GM21619 (cell line): ENCODE results near the gene ASB7.
"Not testable (repeated sequence)": the region's sequence is repeated elsewhere in the genome, so short reads cannot be mapped to it uniquely, and the experiment has no call there.

ENCODE experiments used
- ATAC-seq: cut with Tn5 transposase; IDR thresholded peaks from one replicate; pipeline ENCODE4 v1.9.1; 2021; ENCODE audit not compliant: unreplicated experiment

Gene ASB7

DNA sequence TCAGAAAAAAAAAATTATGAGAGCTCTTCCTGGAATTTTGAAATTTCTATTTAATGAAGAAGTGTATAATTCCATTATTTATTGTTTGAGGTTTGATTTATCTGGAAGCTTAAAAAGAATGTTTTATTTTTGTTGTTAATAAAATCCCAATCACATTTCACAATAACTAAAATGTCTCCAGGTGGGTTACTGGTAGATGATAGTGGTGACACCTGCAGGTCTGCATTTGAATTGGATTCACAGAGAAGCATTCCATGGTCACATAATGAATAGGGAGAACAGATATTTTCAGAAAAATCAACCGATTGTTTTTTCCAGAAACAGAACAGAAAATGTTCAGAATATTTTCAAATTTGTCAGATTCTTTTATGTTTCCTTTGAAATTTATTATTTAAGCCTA is 48.3 kb downstream of the ASB7 start:
- ATAC-seq = no peak

DNA sequence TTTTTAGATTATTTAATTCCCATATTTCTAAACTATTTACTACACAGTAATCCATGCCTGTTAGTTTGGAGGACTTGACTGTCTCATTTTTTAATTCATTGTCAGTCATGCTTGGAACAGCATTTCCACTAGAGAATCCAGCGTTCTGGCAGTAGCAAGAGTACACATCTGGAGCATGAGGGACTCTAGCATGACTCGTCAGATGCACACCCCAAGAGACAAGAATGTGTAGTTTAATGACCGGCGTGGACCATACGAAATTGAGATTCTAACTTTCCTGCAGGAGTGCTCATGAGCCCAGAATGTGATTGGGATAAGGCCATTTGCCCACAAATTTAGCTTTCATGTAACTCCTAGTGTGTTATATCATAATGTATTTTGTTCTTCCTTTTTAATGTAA is 48.9 kb downstream of the ASB7 start:
- no peak for ATAC-seq

DNA sequence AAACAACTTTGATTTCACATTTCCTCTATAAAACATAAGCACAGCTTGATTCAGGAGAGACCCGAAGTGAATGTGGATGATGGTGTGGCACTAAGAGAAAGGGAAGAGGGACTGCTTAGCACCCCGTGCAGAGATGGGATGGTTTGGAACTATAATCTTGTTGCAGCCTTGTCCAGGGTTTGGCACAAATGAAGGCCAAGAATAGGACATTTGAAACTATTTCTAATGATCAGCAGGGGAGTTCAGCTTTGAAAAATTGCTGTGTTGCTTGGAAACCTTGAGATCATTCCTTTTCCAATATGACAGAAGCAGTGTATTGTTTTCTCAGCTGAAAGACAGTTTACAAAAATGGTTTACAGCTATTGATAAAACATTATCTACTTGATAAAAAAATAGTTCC is 49.7 kb downstream of the ASB7 start:
- ATAC-seq = no peak

DNA sequence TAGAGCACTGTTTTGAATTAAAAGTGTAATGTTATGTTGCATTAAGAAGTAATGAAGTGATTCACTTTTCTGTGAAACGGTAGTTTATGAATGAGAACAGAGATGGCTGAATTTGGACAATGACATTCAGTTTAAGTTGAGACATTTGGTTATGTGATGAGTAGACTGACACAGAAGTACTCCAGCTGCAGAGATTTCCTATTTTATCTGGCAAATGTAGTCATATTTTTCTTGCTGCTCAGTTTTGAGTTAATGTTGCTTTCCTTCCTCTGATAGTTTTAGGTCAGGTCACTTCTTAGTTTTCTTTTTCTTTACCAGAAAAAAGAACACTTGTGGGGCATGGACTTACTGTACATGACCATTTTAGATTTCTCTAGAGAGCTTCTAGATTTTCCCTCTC is 51.2 kb downstream of the ASB7 start:
- no peak for ATAC-seq

DNA sequence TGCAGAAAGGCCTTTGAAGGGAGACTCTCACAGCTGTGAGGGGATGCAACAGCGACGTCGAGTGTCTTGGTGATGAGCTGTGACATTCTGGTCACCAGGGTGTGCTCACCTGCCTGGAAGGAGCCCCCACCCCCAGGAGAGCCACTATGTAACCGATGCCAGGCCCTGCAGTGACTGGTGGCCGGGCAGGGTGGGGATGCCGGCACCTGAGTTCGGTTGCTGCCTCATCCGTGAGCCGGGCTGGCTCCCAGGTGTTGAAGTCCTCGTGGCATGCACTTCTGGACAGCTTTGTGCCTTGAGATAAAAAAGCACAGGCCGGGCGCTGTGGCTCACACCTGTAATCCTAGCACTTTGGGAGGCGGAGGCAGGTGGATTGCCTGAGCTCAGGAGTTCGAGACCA is 56.5 kb downstream of the ASB7 start:
- ATAC-seq = no peak

DNA sequence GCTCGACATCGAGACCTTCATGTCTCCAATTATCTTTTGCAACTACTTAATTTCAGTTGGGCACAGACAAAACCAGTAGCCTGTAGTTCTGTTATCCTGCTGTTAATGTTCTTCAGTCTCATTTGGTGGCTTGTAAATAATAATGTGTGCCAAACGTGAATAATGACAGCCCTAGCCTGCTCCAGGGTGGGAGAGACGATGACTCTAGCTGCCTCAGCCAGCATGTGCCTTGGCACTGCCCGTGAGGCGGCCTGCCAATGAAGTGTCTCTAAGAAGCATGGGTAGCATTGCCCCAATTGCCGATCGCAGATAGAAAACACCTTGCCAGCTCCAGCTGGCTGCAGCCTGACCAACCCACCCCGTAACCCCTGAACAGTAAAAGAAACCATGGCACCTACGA is 58.8 kb downstream of the ASB7 start:
- no peak for ATAC-seq

DNA sequence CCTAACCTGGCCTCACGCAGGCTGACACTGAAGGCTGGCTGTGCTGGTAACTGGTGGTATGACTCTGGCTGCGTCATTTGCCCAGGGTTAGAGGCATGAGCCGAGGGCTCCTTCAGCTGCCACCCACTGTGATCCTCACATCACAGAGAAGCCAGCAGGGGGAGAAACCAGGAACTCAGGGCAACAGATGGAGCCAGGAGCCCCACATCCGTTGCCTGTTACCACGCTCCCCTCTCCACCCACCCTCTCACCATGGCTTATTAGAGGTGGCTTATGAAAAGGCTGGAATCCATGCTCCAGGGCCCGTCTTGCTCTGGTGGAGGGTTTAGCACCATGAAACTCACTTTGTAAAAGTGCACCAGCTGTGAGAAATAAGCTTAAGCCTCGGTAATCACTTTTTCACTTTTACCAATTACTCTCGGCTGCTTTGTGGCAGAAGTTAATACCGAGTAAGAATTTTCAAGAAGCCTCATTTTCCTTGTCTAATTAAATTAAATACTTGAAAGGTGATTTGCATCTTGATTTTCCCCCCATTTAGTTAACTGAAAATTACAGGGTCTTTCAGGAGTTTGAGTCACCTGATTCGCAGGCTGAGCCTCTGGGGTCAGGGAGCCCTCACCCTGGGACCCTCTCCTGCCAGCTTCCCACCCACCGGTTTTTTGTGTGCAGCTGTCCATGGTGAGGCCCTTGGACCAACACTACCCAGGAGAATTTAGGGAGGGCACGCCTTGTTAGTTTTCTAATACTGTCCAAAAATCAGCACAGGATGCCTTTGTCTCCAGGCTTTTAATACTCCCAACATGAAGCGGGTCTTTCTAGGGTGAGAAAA is 60.9 kb downstream of the ASB7 start:
- ATAC-seq = no peak

DNA sequence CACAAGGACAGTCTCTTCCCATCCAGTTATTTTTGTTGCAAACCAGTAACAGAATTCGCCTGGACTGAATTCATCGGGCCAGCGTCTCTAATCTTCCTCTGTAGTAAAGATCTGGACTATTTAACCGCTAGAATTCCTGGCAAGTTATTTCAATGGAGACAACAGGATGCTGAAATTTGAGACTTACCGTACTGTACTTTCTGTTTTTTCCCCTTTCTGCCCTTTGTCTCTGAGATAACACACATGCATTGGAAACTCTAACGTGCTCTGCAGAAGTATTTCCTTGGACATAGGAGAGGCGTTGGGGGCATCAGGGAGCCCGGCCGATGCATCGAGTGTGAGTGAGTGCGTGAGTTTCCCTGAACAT is 61.5 kb downstream of the ASB7 start:
- no peak for ATAC-seq

DNA sequence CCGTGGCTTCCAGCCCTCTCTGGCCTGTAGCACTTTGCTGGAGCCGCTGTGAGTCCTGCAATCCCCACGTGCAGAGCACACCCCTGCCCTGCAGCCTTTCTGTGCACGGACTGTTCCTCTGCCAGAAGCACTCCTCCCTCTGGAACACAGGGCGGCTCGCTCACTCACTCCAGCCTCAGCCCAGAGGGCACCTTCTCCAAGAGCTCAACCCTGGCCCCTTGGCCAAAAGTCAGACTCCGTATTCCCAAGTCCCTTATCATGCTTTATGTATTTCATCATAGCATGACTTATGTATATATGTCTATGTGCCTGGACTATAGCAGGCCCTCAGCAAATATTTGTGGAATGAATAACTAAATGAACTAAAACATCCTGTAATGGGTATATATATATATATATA is 63.2 kb downstream of the ASB7 start:
- no peak for ATAC-seq

DNA sequence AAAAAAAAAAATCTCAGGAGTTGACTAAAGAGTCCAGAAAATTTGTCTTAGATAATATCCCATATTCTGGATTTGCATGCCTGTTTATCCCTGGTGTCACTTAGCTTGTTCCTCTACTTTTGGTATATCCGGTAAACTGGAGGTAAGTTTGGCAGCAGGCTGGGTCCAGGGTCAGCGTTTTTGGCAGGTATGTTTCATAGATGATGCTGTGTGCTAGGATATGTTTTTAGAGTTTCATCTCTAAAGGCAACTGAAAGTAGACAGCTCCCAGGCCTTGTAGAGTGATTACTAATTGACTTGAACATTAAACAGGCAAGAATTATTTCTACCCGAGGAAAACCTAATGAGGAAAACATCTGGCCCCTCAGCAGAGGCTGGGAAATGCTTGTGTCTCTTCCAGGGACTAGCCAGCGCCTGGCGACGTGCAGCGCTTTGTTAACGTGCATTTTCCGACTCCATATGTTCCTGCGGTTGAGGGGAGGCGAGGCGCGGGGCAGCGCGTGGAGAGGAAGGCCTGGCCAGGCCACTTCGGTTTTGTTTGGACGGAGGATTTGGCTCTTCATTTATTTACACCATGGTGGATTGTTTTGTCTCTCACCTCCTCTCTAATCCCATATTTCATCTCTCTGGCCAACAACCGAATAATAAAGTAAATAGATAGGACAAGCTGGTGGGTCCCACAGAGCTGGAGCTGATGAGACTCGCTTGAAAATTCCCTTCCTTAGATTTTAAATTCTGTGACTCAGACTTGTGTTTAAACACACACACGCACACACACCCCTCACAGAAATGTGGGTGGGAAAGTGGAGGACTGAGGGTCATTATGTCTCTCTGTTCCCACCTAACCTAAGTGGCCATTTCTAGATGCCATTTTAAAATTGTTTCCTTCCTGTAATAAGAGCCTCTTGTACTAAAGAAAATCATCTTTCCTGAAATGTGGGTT is 65.3 kb downstream of the ASB7 start:
- no peak for ATAC-seq

DNA sequence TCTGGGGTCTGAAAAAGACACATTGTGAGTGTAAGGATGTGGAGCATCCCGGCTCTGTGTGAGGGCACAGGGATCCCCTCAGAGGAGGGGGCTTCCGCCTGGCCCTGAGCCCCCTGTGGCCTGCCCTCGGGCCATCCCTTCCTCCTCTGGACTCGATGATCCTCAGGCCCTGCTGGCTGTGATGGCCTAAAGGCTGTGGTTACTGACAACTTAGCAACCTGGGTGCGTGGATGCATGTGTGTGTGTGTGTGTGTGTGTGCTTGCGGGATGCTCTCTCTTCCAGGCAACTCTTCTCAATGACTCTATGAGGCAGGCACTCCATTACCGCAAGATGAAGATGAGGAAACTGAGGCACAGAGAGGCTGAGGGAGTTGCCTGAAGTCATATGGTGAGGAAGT is 66.0 kb downstream of the ASB7 start:
- ATAC-seq = no peak

DNA sequence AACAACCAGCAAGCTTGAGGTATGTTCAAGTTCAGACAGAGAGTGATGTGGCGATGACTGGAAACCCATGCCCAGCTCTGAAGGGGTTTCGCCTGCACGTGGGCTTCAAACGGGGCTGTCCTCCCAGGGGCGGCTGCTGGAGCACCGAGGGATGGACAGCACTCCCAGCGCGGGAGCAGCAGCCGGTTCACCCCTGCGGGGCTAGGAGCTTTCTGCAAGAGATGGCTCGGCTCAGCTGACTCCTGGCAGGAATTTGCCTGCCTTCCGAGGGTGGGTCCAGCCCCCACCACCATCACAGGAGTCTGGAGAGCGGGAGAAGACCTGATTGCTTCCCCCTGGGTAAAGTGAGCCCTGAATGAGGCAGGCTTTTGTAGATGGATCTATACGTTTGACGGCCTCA is 66.9 kb downstream of the ASB7 start:
- no peak for ATAC-seq

DNA sequence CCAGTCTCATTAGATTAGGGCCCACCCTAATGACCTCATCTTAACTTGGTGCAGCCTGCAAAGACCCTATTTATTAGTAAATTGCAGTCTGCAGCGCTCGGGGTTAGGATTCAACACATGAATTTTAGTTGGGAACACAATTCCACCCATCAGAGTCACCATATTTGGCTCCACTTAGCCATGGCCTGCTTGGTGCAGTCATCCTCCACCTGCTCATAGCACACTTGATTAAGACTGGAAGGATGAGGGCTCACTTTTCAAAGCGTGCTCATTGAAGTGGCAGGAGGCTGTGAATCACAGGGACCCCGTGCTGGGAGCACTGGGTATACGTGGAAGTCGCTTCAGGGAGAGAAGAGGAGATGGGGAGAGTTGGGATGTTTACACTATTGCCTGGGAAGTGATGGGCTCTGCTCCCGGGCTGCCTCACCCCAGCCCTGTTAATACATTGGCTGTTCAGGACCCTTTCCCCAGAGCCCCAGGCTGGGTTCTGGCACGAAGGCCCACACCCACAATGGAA is 68.2 kb downstream of the ASB7 start:
- ATAC-seq = no peak

DNA sequence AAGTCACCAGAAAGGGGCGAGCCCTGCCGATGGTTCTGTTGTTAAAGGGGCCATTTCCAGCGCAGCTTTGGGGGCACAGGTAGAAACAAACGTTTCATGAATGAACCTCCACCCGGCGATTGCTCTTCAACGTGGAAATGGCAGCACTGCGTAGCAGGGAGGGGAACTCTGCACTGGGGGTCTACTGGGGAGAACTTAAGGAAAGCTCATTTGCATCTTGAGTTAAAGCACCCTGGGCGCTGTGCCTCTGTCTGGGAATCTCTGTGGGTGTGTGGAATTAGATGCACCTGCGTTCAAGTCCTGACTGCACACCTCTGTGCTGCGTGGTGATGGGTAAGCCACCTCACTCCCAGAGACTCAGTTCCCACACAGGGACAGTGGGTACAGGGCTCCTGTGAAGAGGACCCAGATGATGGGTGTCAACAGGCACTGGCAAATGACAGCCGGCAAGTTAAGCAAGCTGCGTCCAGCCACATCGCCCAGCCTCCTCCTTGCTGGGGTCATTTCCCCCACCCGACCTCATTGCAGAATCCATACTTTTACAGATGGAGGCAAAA is 68.8 kb downstream of the ASB7 start:
- no peak for ATAC-seq

DNA sequence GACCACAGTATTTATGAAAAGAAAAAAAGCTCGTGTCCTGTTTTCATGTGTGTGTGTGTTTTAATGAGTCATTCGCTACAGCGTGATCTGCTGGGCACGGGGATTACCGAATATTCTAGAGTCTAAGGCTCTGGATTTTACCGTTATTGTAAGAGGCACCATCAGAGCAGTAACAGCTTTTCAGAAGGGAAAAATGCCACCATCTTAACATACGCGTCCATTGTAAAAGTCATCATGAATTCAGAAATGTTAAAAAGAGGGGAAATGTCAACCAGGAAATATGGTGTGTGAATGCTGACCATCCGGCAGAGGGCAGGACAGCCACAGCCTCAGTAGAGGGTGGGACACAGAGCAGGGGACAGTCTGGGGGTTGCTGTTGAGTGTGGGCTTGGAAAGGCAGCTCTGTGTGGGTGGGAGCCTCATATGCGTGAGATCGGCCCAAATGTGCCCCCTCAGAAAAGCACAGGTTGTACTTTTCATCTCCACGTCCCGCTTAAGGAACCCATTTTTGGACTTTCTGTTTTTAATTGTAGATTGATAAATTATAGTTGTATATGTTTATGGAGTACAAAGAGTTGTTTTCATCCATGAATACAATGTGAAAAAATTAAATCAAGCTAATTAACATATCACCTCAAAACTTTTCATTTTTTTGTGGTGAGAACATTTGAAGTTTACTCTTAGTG is 69.6 kb downstream of the ASB7 start:
- ATAC-seq = no peak

DNA sequence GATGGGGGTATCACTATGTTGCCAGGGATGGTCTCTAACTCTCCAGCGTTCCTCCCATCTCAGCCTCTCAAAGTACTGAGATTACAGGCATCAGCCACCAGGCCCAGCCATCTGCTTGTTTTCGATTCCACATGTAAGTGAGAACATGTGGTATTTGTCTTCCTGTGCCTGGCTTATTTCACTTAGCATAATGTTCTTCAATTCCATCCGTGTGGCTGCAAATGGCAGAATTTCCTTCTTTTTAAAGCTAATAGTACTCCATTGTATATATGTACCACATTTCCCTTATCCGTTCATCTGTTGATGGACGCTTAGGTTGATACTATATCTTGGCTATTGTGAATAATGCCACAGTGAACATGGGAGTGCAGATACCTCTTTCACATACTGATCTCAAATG is 70.6 kb downstream of the ASB7 start:
- ATAC-seq = no peak

DNA sequence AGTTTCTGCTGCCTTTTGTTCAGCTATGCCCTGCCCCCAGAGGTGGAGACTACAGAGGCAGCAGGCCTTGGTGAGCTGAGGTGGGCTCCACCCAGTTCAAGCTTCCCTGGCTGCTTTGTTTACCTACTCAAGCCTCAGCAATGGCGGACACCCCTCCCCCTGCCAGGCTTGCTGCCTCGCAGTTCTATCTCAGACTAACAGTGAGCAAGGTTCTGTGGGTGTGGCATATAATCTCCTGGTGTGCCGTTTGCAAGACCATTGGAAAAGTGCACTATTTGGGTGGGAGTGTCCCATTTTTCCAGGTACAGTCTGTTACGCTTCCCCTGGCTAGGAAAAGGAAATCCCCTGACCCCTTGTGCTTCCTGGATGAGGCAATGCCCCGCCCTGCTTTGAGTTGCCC is 76.8 kb downstream of the ASB7 start:
- ATAC-seq = not testable (repeated sequence)

DNA sequence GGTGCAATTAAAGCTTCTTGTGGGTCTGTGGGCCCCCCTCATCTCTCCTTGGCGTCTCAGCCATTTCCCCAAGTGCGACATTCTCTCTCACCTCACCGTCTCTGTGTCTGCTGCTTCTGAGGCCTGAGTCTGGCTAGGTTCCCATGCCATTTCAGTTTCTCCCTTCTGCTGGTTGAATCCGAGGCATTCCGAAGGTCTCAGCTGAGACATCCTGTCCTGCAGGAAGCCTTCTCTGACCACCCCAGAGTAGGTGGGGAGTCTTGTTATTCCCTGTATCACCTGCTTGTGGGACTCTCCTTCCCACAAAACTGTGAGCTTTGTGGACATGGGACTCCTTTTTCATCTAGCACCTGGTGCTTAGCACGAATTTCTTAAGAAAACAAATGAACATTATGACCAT is 78.3 kb downstream of the ASB7 start:
- ATAC-seq = no peak

DNA sequence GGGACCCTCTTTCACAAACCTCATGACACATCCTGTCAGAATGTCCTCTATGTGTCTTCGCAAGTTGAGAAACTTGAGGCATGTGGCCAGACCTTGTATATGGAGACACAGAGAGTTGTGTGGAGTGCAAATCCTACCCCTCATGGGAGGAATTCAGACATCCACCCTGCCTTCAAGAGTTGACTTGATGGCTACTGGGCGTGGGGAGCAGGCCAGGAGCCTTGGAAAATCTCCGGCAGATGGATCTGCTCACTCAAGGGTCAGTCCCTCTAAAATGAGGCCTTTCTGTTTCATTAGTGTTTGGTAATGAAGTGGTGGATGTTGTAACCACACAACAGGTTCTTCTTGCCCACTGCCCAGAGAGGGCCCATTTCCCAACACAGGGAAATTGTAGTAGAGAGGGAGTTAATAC is 79.0 kb downstream of the ASB7 start:
- ATAC-seq = no peak

DNA sequence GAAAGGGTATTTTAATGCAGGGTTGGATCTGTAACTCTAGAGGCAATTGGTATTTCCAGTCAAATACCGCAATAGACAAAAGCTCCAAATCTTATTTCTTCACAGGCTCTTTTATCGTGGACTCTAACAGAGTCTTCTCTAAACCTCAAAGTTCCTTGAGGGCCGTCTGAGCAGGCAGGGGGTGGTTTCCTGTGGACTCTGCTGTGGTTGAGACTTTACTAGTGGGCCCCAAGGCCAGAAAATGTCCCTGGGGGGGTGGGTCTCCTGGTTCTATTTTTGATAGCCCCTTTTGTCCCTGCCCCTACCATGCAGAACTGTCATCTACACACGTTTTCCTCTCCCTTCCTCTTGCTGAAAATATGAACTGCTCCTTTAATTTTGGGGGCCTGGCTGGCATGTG is 80.1 kb downstream of the ASB7 start:
- no peak for ATAC-seq

DNA sequence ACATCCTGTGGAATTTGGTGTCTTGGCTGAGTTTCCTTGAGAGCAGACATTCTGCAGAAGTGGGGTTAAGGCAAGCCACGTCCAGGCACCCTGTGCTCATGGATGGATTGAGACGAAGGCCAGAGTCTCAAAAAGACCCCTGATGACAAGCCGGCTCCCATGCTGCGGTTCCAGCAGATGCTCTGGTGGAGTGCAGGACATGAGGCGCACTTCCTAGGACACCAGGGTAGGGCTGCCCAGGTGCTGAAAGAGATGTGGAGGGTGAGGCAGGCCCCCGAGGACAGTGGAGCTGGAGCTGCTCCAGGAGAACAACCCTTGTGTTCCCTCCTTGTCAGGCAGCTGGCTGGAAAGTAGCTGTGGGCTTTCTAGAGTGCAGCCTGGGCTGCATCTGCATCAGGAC is 81.0 kb downstream of the ASB7 start:
- ATAC-seq = no peak
